Measurements from ENCODE around the gene C9orf57.

The C9orf57 gene

GRCh38 chr9:72044095-72044494 lies 16.3 kb downstream of the C9orf57 start:
- no peaks in the 10 kb centered on the region for H3K79me2 ChIP-seq (ENCODE audit: insufficient read depth, low read length)
- peaks cover 9% of the 10 kb centered on the region for H3K27me3 ChIP-seq (ENCODE audit: insufficient read depth, low read length, poor library complexity)
- no peak overlapping the region for H3K4me2 ChIP-seq (ENCODE audit: insufficient read depth, low read length)
- H4K20me1 ChIP-seq (ENCODE audit: insufficient read depth, low read length): no peaks in the 10 kb centered on the region
- no peak overlapping the region for H3K4me3 ChIP-seq (ENCODE audit: low read depth in 1 of 2, low read length in 2 of 2)
- no peaks in the 10 kb centered on the region for H3K36me3 ChIP-seq (ENCODE audit: insufficient read depth, low read length)
- no peaks in the 10 kb centered on the region for H3K9me3 ChIP-seq (ENCODE audit: insufficient read depth, low read length, severe bottlenecking)
- H2AFZ ChIP-seq (ENCODE audit: low read depth, low read length): no peak overlapping the region
- TF ChIP-seq EZH2 (IDR thresholded peaks at IDR 0.05; ENCODE audit: borderline replicate concordance, low read depth, low read length, severe bottlenecking): no peak
- TF ChIP-seq CTCF (IDR thresholded peaks at IDR 0.05; ENCODE audit: borderline replicate concordance, extremely low read depth, low read length, poor library complexity, severe bottlenecking): no peak
- H3K27ac ChIP-seq (ENCODE audit: low read length): no peak overlapping the region
- H3K4me1 ChIP-seq (ENCODE audit: insufficient read depth, low read length): no peaks in the 10 kb centered on the region
- no peak for DNase-seq
- ATAC-seq (ENCODE audit: insufficient read depth, low read depth): no peak
- no peak overlapping the region for H3K9ac ChIP-seq (ENCODE audit: low read depth, low read length)

GRCh38 chr9:72043576-72043975 lies 16.8 kb downstream of the C9orf57 start:
- H3K9me3 ChIP-seq (ENCODE audit: insufficient read depth, low read length, severe bottlenecking): no peaks in the 10 kb centered on the region
- no peak for ATAC-seq (ENCODE audit: insufficient read depth, low read depth)
- H3K27ac ChIP-seq (ENCODE audit: low read length): no peak overlapping the region
- no peak overlapping the region for H3K9ac ChIP-seq (ENCODE audit: low read depth, low read length)
- H3K4me3 ChIP-seq (ENCODE audit: low read depth in 1 of 2, low read length in 2 of 2): no peak overlapping the region
- H3K4me1 ChIP-seq (ENCODE audit: insufficient read depth, low read length): no peaks in the 10 kb centered on the region
- no peaks in the 10 kb centered on the region for H3K79me2 ChIP-seq (ENCODE audit: insufficient read depth, low read length)
- DNase-seq: no peak
- H4K20me1 ChIP-seq (ENCODE audit: insufficient read depth, low read length): no peaks in the 10 kb centered on the region
- H3K36me3 ChIP-seq (ENCODE audit: insufficient read depth, low read length): no peaks in the 10 kb centered on the region
- H3K4me2 ChIP-seq (ENCODE audit: insufficient read depth, low read length): no peak overlapping the region
- H3K27me3 ChIP-seq (ENCODE audit: insufficient read depth, low read length, poor library complexity): peaks cover 9% of the 10 kb centered on the region
- no peak overlapping the region for H2AFZ ChIP-seq (ENCODE audit: low read depth, low read length)
- TF ChIP-seq EZH2 (IDR thresholded peaks at IDR 0.05; ENCODE audit: borderline replicate concordance, low read depth, low read length, severe bottlenecking) (no peak), CTCF (IDR thresholded peaks at IDR 0.05; ENCODE audit: borderline replicate concordance, extremely low read depth, low read length, poor library complexity, severe bottlenecking) (no peak)

- no peaks in the 10 kb centered on the region for H3K36me3 ChIP-seq (ENCODE audit: insufficient read depth, low read length)
- no peak overlapping the region for H3K4me2 ChIP-seq (ENCODE audit: insufficient read depth, low read length)
- no peaks in the 10 kb centered on the region for H3K4me1 ChIP-seq (ENCODE audit: insufficient read depth, low read length)
- DNase-seq (no peak), ATAC-seq (ENCODE audit: insufficient read depth, low read depth) (no peak)
- no peak overlapping the region for H3K27ac ChIP-seq (ENCODE audit: low read length)
- no peak overlapping the region for H3K4me3 ChIP-seq (ENCODE audit: low read depth in 1 of 2, low read length in 2 of 2)
- H3K27me3 ChIP-seq (ENCODE audit: insufficient read depth, low read length, poor library complexity): peaks cover 9% of the 10 kb centered on the region
- H3K9me3 ChIP-seq (ENCODE audit: insufficient read depth, low read length, severe bottlenecking): no peaks in the 10 kb centered on the region
- H3K9ac ChIP-seq (ENCODE audit: low read depth, low read length): no peak overlapping the region
- TF ChIP-seq CTCF (IDR thresholded peaks at IDR 0.05; ENCODE audit: borderline replicate concordance, extremely low read depth, low read length, poor library complexity, severe bottlenecking) (no peak), EZH2 (IDR thresholded peaks at IDR 0.05; ENCODE audit: borderline replicate concordance, low read depth, low read length, severe bottlenecking) (no peak)
- no peaks in the 10 kb centered on the region for H3K79me2 ChIP-seq (ENCODE audit: insufficient read depth, low read length)
- H4K20me1 ChIP-seq (ENCODE audit: insufficient read depth, low read length): no peaks in the 10 kb centered on the region
- no peak overlapping the region for H2AFZ ChIP-seq (ENCODE audit: low read depth, low read length)
Observed at GRCh38 chr9:72042928-72043327, 17.5 kb downstream of the C9orf57 start.

GRCh38 chr9:72041775-72042194 lies 18.6 kb downstream of the C9orf57 start:
- H3K4me2 ChIP-seq (ENCODE audit: insufficient read depth, low read length): no peak overlapping the region
- DNase-seq: no peak

More at GRCh38 chr9:72041775-72042194, 18.6 kb downstream of the C9orf57 start:
- Histone ChIP-seq H3K27me3 (ENCODE audit: insufficient read depth, low read length, poor library complexity) (peaks cover 9% of the 10 kb centered on the region), H3K4me3 (ENCODE audit: low read depth in 1 of 2, low read length in 2 of 2) (no peak overlapping the region), H3K79me2 (ENCODE audit: insufficient read depth, low read length) (no peaks in the 10 kb centered on the region), H4K20me1 (ENCODE audit: insufficient read depth, low read length) (no peaks in the 10 kb centered on the region), H3K4me1 (ENCODE audit: insufficient read depth, low read length) (no peaks in the 10 kb centered on the region), H3K9me3 (ENCODE audit: insufficient read depth, low read length, severe bottlenecking) (no peaks in the 10 kb centered on the region), H3K36me3 (ENCODE audit: insufficient read depth, low read length) (no peaks in the 10 kb centered on the region), H3K9ac (ENCODE audit: low read depth, low read length) (no peak overlapping the region), H2AFZ (ENCODE audit: low read depth, low read length) (no peak overlapping the region), H3K27ac (ENCODE audit: low read length) (no peak overlapping the region)
- no peak for ATAC-seq (ENCODE audit: insufficient read depth, low read depth)
- TF ChIP-seq CTCF (IDR thresholded peaks at IDR 0.05; ENCODE audit: borderline replicate concordance, extremely low read depth, low read length, poor library complexity, severe bottlenecking): no peak
- TF ChIP-seq EZH2 (IDR thresholded peaks at IDR 0.05; ENCODE audit: borderline replicate concordance, low read depth, low read length, severe bottlenecking): no peak

All from DND-41 (cell line).